Endothelial cell of umbilical vein (primary cell): ENCODE results near the gene CYP4V2. TPM values are rescaled to one million over a fixed set of nuclear protein-coding genes. Genes with fewer than 3 reads are reported as not detected.

Source experiments
- BruUV-seq: library from RNA; stranded (reverse); fragments of 400-500 nt; replicated peaks from 2 replicates; lab custom pipeline; 2021; lab: Mats Ljungman, UMichigan
- CTCF ChIA-PET: fragments of 300-600, 350-600 bp; sonication (Branson Sonifier 250); formaldehyde crosslinking; loops from one replicate; lab custom pipeline; 2021; ENCODE audit warnings: antibody characterized with exemption, inconsistent platforms; lab: Charles Lee
- POLR2A ChIA-PET: fragments of 300-600, 350-600 bp; sonication (Branson Sonifier 250); formaldehyde crosslinking; loops from one replicate; lab custom pipeline; 2021; ENCODE audit warnings: antibody characterized with exemption, inconsistent platforms; lab: Charles Lee
- DNase-seq: peaks from one replicate; pipeline ENCODE4 v3.0.0-alpha.2; 2011; ENCODE audit warnings: low read depth, low spot score
- FAIRE-seq: peaks from 2 replicates; lab custom pipeline; 2011; peaks lifted over from hg19 to GRCh38; lab: Jason Lieb, UNC
- H2AFZ ChIP-seq: 2 replicates; pipeline ENCODE4 v1.6.0; 2012; ENCODE audit warnings: low read depth, low read length, control low read depth, inconsistent platforms
- H3K27ac ChIP-seq: 2 replicates; pipeline ENCODE4 v1.5.1; 2011; ENCODE audit warnings: low read depth, mild to moderate bottlenecking, control low read depth, low read length, moderate library complexity; ENCODE audit not compliant: insufficient read depth
- H3K27me3 ChIP-seq, 2 experiments: 2 replicates each; pipeline versions ENCODE4 v1.6.0 to v1.6.1; 2011; ENCODE audit warnings: low read length in 2 of 2, mixed read lengths in 1 of 2; ENCODE audit not compliant: control insufficient read depth in 2 of 2, insufficient read depth in 2 of 2
- H3K36me3 ChIP-seq, 2 experiments: 2 replicates in 1 of 2; 3 replicates in 1 of 2; pipeline ENCODE4 v1.5.1; 2011; ENCODE audit warnings: low read length in 2 of 2, mild to moderate bottlenecking in 1 of 2, moderate library complexity in 1 of 2; ENCODE audit not compliant: control insufficient read depth in 2 of 2, insufficient read depth in 2 of 2; ENCODE audit errors: extremely low read depth in 1 of 2
- H3K4me1 ChIP-seq: 3 replicates; pipeline ENCODE4 v1.5.1; 2011; ENCODE audit warnings: mild to moderate bottlenecking, low read length; ENCODE audit not compliant: control insufficient read depth, insufficient read depth; ENCODE audit errors: extremely low read depth
- H3K4me2 ChIP-seq: 2 replicates; pipeline ENCODE4 v1.6.1; 2011; ENCODE audit warnings: low read length, control low read depth, mixed read lengths; ENCODE audit not compliant: insufficient read depth
- H3K4me3 ChIP-seq, 3 experiments: fragments of 200-600 bp in 1 of 3; sonication (generic), shearing (Covaris generic) in 1 of 3; replicated peaks in 1 of 3; 2 replicates each; pipeline ENCODE4 v1.5.1; 2011 to 2016; ENCODE audit warnings: control low read depth in 3 of 3, low read length in 3 of 3, mild to moderate bottlenecking in 2 of 3, inconsistent platforms in 1 of 3, low read depth in 1 of 3, moderate library complexity in 1 of 3; ENCODE audit not compliant: insufficient read depth in 1 of 3
- H3K79me2 ChIP-seq: 2 replicates; pipeline ENCODE4 v1.6.0; 2012; ENCODE audit warnings: low read length, inconsistent platforms; ENCODE audit not compliant: control insufficient read depth, insufficient read depth
- H3K9ac ChIP-seq: replicated peaks from 2 replicates; pipeline ENCODE3; 2011; ENCODE audit warnings: low read length, control low read depth; ENCODE audit not compliant: insufficient read depth; ENCODE audit errors: extremely low read depth
- H3K9me1 ChIP-seq: replicated peaks from 3 replicates; pipeline ENCODE4 v1.6.0; 2011; ENCODE audit warnings: mild to moderate bottlenecking, low read length; ENCODE audit not compliant: control insufficient read depth, insufficient read depth; ENCODE audit errors: extremely low read depth
- H3K9me3 ChIP-seq: replicated peaks from 2 replicates; pipeline ENCODE4 v1.5.1; 2012; ENCODE audit warnings: low read length, inconsistent platforms; ENCODE audit not compliant: control insufficient read depth, insufficient read depth
- H4K20me1 ChIP-seq: replicated peaks from 2 replicates; pipeline ENCODE3; 2011; ENCODE audit warnings: mild to moderate bottlenecking, low read length; ENCODE audit not compliant: control insufficient read depth, insufficient read depth; ENCODE audit errors: extremely low read depth
- EZH2 ChIP-seq: IDR thresholded peaks from 2 replicates; pipeline ENCODE4 v1.6.1; 2012; ENCODE audit warnings: borderline replicate concordance, low read depth, mild to moderate bottlenecking, moderate library complexity, low read length, inconsistent platforms; ENCODE audit not compliant: severe bottlenecking
- FOS ChIP-seq: IDR thresholded peaks from 2 replicates; pipeline ENCODE4 v1.6.1; 2011; ENCODE audit warnings: mild to moderate bottlenecking, low read length, moderate library complexity, borderline replicate concordance; ENCODE audit not compliant: insufficient read depth
- GATA2 ChIP-seq: IDR thresholded peaks from 2 replicates; pipeline ENCODE4 v1.7.0; 2011; ENCODE audit warnings: low read depth, mild to moderate bottlenecking, moderate library complexity, mixed read lengths, low read length; ENCODE audit not compliant: insufficient read length, insufficient read depth
- JUN ChIP-seq: IDR thresholded peaks from 2 replicates; pipeline ENCODE4 v1.6.1; 2011; ENCODE audit warnings: borderline replicate concordance, low read depth; ENCODE audit not compliant: insufficient read length, insufficient read depth
- MAX ChIP-seq: IDR thresholded peaks from 2 replicates; pipeline ENCODE4 v1.6.1; 2011; ENCODE audit not compliant: insufficient read depth, insufficient read length
- MYC ChIP-seq: IDR thresholded peaks from one replicate; pipeline ENCODE4 v1.6.1; 2011; ENCODE audit warnings: mild to moderate bottlenecking, low read depth, low read length
- POLR2A ChIP-seq: IDR thresholded peaks from 2 replicates; pipeline ENCODE4 v1.6.1; 2012; ENCODE audit warnings: low read depth, mild to moderate bottlenecking, control low read depth, low read length
- POLR2AphosphoS5 ChIP-seq: IDR thresholded peaks from 2 replicates; pipeline ENCODE4 v1.6.1; 2012; ENCODE audit warnings: low read depth, mild to moderate bottlenecking, control low read depth, low read length, moderate library complexity; ENCODE audit not compliant: insufficient read depth
- dilution Hi-C: fragments of 300-500 bp; cut with MboI; formaldehyde crosslinking; loops from one replicate; pipeline ENCODE4 v1.15.0; 2019; ENCODE audit warnings: low sequenced_read_pairs; ENCODE audit not compliant: extremely low pct_ligation_motif_present
- intact Hi-C: fragments of 100-400 bp; cut with micrococcal nuclease; formaldehyde crosslinking; loops from one replicate; pipeline ENCODE4 v1.10.0; 2022
- polyA plus RNA-seq, 4 experiments: library from polyadenylated mRNA; depleted of rRNA in 3 of 4; stranded (reverse) in 3 of 4; unstranded in 1 of 4; fragments of >200 nt; gene quantifications; 2 replicates each; pipeline versions ENCODE4 v1.2.1 to v1.2.3, GENCODE V29; 2011 to 2012; ENCODE audit warnings: missing spikeins in 1 of 4
- total RNA-seq: library from RNA; stranded (reverse); gene quantifications from 2 replicates; pipeline ENCODE4 v1.2.3, GENCODE V29; 2021
- TF ChIP-seq, protein P1 (sequence below), 2 donors: IDR thresholded peaks; 1 replicate in 1 of 2; 2 replicates in 1 of 2; pipeline ENCODE4 v1.5.1; 2011; ENCODE audit warnings: low read length in 2 of 2, mild to moderate bottlenecking in 2 of 2, moderate library complexity in 2 of 2, control low read depth in 1 of 2, inconsistent platforms in 1 of 2, low read depth in 1 of 2; ENCODE audit not compliant: insufficient read depth in 1 of 2; ENCODE audit errors: extremely low read depth in 1 of 2

The CYP4V2 gene
- total and polyA plus RNA-seq, 2 donors (not counting 3 experiments of a cell fraction or from before 2014, with no cell fraction given), result 0.28 to 1.7 TPM

GRCh38 chr4:186205156-186205555 lies 13.8 kb downstream of the CYP4V2 start:
- TF ChIP-seq GATA2, result no peak
- no peak for TF ChIP-seq FOS
- TF ChIP-seq JUN, result no peak
- TF ChIP-seq EZH2, result no peak
- TF ChIP-seq, protein P1, sequence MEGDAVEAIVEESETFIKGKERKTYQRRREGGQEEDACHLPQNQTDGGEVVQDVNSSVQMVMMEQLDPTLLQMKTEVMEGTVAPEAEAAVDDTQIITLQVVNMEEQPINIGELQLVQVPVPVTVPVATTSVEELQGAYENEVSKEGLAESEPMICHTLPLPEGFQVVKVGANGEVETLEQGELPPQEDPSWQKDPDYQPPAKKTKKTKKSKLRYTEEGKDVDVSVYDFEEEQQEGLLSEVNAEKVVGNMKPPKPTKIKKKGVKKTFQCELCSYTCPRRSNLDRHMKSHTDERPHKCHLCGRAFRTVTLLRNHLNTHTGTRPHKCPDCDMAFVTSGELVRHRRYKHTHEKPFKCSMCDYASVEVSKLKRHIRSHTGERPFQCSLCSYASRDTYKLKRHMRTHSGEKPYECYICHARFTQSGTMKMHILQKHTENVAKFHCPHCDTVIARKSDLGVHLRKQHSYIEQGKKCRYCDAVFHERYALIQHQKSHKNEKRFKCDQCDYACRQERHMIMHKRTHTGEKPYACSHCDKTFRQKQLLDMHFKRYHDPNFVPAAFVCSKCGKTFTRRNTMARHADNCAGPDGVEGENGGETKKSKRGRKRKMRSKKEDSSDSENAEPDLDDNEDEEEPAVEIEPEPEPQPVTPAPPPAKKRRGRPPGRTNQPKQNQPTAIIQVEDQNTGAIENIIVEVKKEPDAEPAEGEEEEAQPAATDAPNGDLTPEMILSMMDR (IDR thresholded peaks at IDR 0.05; ENCODE audit: extremely low read depth in 1 of 2, insufficient read depth in 1 of 2, low read depth in 1 of 2, low read length in 2 of 2), result no peak
- no peak for TF ChIP-seq MYC
- TF ChIP-seq MAX, result no peak
- no peak for TF ChIP-seq POLR2AphosphoS5
- no peak for TF ChIP-seq POLR2A
- ChIA-PET CTCF (no interaction called here), POLR2A (no interaction called here)
- Histone ChIP-seq H2AFZ (no peak overlapping the region), H3K9me3 (no peaks in the 10 kb centered on the region), H3K4me2 (no peak overlapping the region), H3K27me3 (no peaks in the 10 kb centered on the region), H3K79me2 (no peaks in the 10 kb centered on the region), H3K4me3 (no peak overlapping the region), H3K27ac (no peak overlapping the region), H3K9me1 (no peaks in the 10 kb centered on the region), H3K9ac (no peak overlapping the region), H3K36me3 (no peaks in the 10 kb centered on the region), H4K20me1 (no peaks in the 10 kb centered on the region), H3K4me1 (no peaks in the 10 kb centered on the region)
- no peak for DNase-seq
- dilution Hi-C loops (no loop called here), intact Hi-C loops (no loop called here)
- no peak for FAIRE-seq
- no TSS peak for BruUV-seq
